Lower leg skin (tissue), 3 donors: ENCODE results near the gene TDRD9.

Experiments
- CTCF ChIP-seq, 3 donors: fragments of 450-650 bp; IDR thresholded peaks; one replicate each; pipeline ENCODE4 v1.5.1; 2016; ENCODE audit warnings: antibody characterized with exemption in 3 of 3, mild to moderate bottlenecking in 3 of 3, moderate library complexity in 2 of 3
- POLR2A ChIP-seq, 2 donors: fragments of 450-650 bp; IDR thresholded peaks; one replicate each; pipeline ENCODE4 v1.6.1; 2016 to 2017; ENCODE audit warnings: antibody characterized with exemption in 2 of 2, mild to moderate bottlenecking in 1 of 2, moderate library complexity in 1 of 2

GRCh38 chr14:104090071-104090748, 162.0 kb downstream of the TDRD9 start:
- TF ChIP-seq CTCF (IDR thresholded peaks at IDR 0.05) (no peak), POLR2A (IDR thresholded peaks at IDR 0.05) (no peak)
